Measurements from ENCODE around the gene ADCY7.
A peak's percentile ranks its signal among the peaks of the same experiment; 100 is the strongest.

Gene ADCY7

GRCh38 chr16:50309156-50309526 lies 42.8 kb downstream of the ADCY7 start:
- peaks cover 17% of the 10 kb centered on the region for H3K36me3 Mint-ChIP-seq

GRCh38 chr16:50309527-50310307 lies 43.4 kb downstream of the ADCY7 start:
- peaks cover 16% of the 10 kb centered on the region for H3K36me3 Mint-ChIP-seq
- ATAC-seq (ENCODE audit: low read depth) (no peak), DNase-seq (ENCODE audit: low spot score in 2 of 2) (no peak)
- H3K27ac Mint-ChIP-seq: peak overlapping the region; percentile 10
- no peaks in the 10 kb centered on the region for H3K9me3 Mint-ChIP-seq
- no peak overlapping the region for H3K4me3 Mint-ChIP-seq
- H3K27me3 Mint-ChIP-seq: no peaks in the 10 kb centered on the region
- peaks cover 3% of the 10 kb centered on the region for H3K4me1 Mint-ChIP-seq

More at GRCh38 chr16:50309156-50309526, 42.8 kb downstream of the ADCY7 start:
- Mint-ChIP-seq H3K4me1 (peaks cover 3% of the 10 kb centered on the region), H3K27me3 (no peaks in the 10 kb centered on the region), H3K9me3 (no peaks in the 10 kb centered on the region), H3K27ac (peak overlapping the region; percentile 11), H3K4me3 (no peak overlapping the region)
- DNase-seq (ENCODE audit: low spot score in 2 of 2) (no peak), ATAC-seq (ENCODE audit: low read depth) (no peak)

DNA sequence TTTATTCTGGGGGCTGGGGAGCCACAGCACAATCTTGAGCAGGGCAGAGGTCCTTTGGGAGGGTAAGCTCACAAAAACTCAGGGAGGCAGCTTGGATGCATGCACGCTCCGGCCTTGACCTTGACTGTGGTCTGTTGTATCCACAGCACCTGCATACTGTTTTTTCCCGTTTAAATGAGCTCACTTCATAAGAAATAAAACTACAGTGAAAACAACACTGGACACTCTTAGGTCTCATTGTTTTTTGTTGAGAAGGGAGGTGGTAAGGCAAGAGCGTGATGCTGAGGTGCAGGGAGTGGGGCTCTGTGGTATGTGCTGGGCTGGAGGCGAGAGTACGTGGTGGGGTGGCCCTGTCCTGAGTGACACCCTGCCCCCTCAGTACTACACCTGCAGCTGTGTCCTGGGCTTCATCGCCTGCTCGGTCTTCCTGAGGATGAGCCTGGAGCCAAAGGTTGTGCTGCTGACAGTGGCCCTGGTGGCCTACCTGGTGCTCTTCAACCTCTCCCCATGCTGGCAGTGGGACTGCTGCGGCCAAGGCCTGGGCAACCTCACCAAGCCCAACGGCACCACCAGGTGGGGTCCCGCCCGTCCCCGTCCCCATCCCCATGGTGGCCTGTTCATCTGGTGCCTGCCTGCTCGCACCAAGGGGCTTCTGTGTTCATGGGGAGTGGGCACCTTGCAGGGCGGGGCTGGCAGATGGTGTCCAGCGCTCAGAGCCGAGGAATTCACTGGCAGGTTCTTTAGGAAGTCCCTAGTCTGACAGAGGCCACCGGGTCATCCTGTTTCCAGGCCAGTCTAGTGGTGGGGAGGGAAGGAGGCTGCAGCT lies 44.2 kb downstream of the ADCY7 start:
- no peaks in the 10 kb centered on the region for H3K27me3 Mint-ChIP-seq
- peaks cover 3% of the 10 kb centered on the region for H3K4me1 Mint-ChIP-seq
- ATAC-seq (ENCODE audit: low read depth) (no peak), DNase-seq (ENCODE audit: low spot score in 2 of 2) (no peak)
- peaks cover 16% of the 10 kb centered on the region for H3K36me3 Mint-ChIP-seq
- peak overlapping the region; percentile 10 for H3K27ac Mint-ChIP-seq
- H3K4me3 Mint-ChIP-seq: no peak overlapping the region
- H3K9me3 Mint-ChIP-seq: no peaks in the 10 kb centered on the region

- H3K9me3 Mint-ChIP-seq: no peaks in the 10 kb centered on the region
- H3K4me1 Mint-ChIP-seq: peaks cover 3% of the 10 kb centered on the region
- H3K36me3 Mint-ChIP-seq: peaks cover 16% of the 10 kb centered on the region
- DNase-seq (ENCODE audit: low spot score in 2 of 2) (no peak), ATAC-seq (ENCODE audit: low read depth) (no peak)
- no peaks in the 10 kb centered on the region for H3K27me3 Mint-ChIP-seq
- no peak overlapping the region for H3K4me3 Mint-ChIP-seq
- H3K27ac Mint-ChIP-seq: peak overlapping the region; percentile 20
These were observed 44.8 kb downstream of the ADCY7 start for GRCh38 chr16:50311134-50311528.

GRCh38 chr16:50311891-50312501 lies 45.6 kb downstream of the ADCY7 start:
- Mint-ChIP-seq H3K27ac (no peak overlapping the region), H3K4me3 (no peak overlapping the region), H3K27me3 (no peaks in the 10 kb centered on the region), H3K36me3 (peaks cover 15% of the 10 kb centered on the region), H3K9me3 (no peaks in the 10 kb centered on the region), H3K4me1 (peaks cover 3% of the 10 kb centered on the region)
- ATAC-seq (ENCODE audit: low read depth): no peak
- DNase-seq (ENCODE audit: low spot score in 2 of 2): no peak

DNA sequence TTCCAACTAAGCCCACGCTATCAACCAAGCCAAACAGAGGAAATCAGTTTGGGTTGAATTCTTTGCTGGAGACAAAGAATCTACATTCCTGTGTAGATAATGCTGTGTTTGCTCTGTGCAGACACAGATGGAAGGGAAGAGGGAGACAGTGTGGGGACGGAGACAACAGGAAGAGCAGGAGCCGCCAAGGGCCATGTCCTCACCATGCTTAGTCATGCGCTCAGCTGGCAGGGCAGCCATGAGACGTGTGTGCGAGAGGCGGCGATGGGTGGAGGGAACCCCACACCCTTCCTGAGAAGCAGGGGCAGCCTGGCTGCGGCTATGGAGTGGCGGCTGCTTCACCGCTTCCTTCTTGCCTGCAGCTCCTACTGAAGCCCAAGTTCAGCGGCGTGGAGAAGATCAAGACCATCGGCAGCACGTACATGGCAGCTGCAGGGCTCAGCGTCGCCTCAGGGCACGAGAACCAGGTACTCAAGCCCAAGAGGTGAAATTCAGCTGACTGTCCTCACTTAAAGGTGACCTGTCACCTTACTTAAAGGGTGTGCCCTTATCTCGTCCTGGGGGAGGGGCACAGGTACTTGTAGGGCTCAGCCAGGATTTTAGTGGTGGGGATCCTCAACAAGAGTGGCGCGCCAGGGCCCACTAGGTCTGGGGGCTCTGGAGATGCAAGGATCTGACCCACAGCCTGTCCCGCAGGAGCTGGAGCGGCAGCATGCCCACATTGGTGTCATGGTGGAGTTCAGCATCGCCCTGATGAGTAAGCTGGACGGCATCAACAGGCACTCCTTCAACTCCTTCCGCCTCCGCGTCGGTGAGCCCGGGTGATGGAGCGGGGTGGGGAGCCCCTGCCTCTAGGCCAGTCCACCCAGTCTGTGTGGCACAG lies 47.5 kb downstream of the ADCY7 start:
- Mint-ChIP-seq H3K27me3 (no peaks in the 10 kb centered on the region), H3K4me3 (no peak overlapping the region), H3K27ac (peak overlapping the region; percentile 82), H3K9me3 (no peaks in the 10 kb centered on the region), H3K4me1 (peaks cover 3% of the 10 kb centered on the region), H3K36me3 (peaks cover 17% of the 10 kb centered on the region)
- ATAC-seq (ENCODE audit: low read depth): no peak
- DNase-seq (ENCODE audit: low spot score in 2 of 2): no peak

- no peak overlapping the region for H3K27ac Mint-ChIP-seq
- no peak for DNase-seq (ENCODE audit: low spot score in 2 of 2)
- no peak overlapping the region for H3K4me3 Mint-ChIP-seq
- no peak for ATAC-seq (ENCODE audit: low read depth)
- peaks cover 3% of the 10 kb centered on the region for H3K4me1 Mint-ChIP-seq
- H3K9me3 Mint-ChIP-seq: no peaks in the 10 kb centered on the region
- no peaks in the 10 kb centered on the region for H3K27me3 Mint-ChIP-seq
- H3K36me3 Mint-ChIP-seq: peaks cover 18% of the 10 kb centered on the region
These were observed 48.3 kb downstream of the ADCY7 start for GRCh38 chr16:50314665-50315064.

DNA sequence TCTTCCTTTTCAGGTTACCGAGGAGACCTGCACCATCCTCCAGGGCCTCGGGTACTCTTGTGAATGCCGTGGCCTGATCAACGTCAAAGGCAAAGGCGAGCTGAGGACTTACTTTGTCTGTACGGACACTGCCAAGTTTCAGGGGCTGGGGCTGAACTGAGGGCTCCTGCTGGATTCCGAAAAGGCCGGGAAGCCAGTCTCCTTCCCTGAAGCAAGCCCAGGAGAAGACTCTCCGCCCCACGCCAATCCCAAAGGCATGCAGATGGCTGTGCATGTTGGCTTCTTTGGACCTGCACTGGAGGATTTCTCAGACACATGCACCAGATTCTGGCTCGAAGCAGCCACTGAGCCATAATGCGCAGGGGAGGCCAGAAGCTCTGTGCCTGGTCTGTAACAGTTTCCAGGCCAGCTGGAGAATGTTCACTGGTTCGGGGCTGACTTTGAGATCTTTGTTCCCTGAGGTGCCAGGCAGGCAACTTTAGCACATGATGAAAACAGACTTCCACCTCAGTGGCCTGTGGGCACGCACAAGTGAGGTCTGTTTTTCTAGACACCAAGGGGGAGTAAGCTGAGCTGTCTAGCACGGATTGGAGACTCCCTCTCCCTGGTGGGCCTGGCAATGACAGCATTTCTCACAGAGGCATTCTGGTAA lies 49.1 kb downstream of the ADCY7 start:
- DNase-seq (ENCODE audit: low spot score in 2 of 2) (no peak), ATAC-seq (ENCODE audit: low read depth) (no peak)
- H3K36me3 Mint-ChIP-seq: peaks cover 20% of the 10 kb centered on the region

GRCh38 chr16:50316102-50316847 lies 49.9 kb downstream of the ADCY7 start:
- no peak for DNase-seq (ENCODE audit: low spot score in 2 of 2)
- no peak overlapping the region for H3K27ac Mint-ChIP-seq
- H3K4me1 Mint-ChIP-seq: peaks cover 3% of the 10 kb centered on the region
- no peaks in the 10 kb centered on the region for H3K27me3 Mint-ChIP-seq
- no peak overlapping the region for H3K4me3 Mint-ChIP-seq
- peaks cover 21% of the 10 kb centered on the region for H3K36me3 Mint-ChIP-seq
- ATAC-seq (ENCODE audit: low read depth): no peak
- no peaks in the 10 kb centered on the region for H3K9me3 Mint-ChIP-seq

More for the DNA sequence above, 49.1 kb downstream of the ADCY7 start:
- Mint-ChIP-seq H3K27ac (no peak overlapping the region), H3K27me3 (no peaks in the 10 kb centered on the region), H3K4me1 (peaks cover 3% of the 10 kb centered on the region), H3K9me3 (no peaks in the 10 kb centered on the region), H3K4me3 (no peak overlapping the region)

DNA sequence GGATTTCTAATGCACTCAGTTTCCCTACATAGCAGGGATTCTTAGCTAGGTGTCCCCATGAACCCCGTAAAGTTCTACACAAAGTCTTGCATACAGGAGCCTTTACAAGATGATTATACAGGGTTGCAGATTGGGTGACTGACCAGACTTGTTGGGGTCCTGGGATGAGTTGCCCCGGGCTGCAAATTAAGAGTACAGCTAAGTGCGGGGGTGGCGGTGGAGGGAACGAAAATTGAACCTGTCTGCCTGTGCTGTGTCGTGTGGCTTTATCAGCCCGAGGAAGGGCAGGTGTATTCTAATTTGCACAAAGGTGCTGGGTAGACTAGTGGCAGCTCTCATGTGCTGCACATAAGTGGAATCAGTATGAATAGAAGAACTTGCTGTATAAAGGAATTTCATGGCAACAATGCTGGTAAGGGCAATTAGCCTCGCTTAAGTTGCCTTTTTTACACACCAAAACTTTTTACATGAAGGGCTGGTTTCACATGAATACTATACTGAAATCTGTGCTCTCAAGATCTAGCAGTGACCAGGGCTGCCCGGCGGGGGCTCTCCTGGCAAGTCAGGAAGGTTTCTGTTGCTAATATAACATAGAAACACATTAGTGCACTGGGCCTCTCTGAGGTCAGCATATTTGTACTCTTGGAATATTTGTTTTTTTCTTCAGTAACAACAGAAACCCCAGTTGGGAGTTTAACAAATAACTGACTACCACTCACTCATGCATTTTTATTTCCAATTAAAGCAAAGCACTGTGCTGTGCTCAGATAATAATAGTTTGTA lies 50.7 kb downstream of the ADCY7 start:
- Mint-ChIP-seq H3K27ac (no peak overlapping the region), H3K36me3 (peaks cover 21% of the 10 kb centered on the region), H3K9me3 (no peaks in the 10 kb centered on the region), H3K4me1 (peaks cover 3% of the 10 kb centered on the region), H3K27me3 (no peaks in the 10 kb centered on the region), H3K4me3 (no peak overlapping the region)
- ATAC-seq (ENCODE audit: low read depth): no peak
- no peak for DNase-seq (ENCODE audit: low spot score in 2 of 2)

DNA sequence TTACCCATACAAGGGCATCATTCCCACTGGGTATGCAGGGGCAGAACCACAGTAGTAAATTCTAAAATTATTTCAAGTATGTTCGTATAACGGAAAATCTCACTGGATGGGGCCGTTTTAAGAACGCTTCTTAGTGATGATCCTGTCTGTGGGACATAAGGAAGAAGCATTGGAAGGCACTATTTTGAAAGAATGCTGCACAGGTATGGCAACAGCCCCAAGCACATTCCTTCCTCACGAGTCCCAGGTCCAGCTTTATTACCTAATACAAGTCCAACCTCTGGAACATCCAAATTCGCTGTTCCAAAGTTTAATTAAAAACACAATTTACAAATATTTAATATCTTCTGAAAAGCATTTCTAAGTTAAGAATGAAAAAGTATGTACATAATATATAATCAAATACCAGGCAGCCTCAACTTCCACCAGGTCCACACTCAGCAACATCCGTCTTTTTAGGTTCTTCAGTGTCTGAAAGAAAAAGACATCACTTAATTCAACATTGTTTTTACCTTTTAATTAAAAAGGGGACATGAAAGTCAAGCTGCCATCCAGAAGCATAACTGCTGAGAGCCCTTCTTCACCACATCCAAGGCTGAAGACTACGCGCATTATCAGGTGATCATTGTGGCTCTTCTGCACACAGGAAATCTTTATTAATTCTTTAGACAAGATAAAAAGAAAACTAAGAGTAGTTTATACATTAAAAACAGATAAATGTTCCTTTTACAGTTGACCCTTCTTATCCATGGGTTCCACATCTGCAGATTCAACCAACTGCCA lies 52.6 kb downstream of the ADCY7 start:
- Mint-ChIP-seq H3K27ac (peak overlapping the region; percentile 80), H3K36me3 (peaks cover 19% of the 10 kb centered on the region)

More for the DNA sequence above, 52.6 kb downstream of the ADCY7 start:
- no peak overlapping the region for H3K4me3 Mint-ChIP-seq
- ATAC-seq (ENCODE audit: low read depth) (no peak), DNase-seq (ENCODE audit: low spot score in 2 of 2) (no peak)
- peaks cover under 1% of the 10 kb centered on the region for H3K4me1 Mint-ChIP-seq
- H3K9me3 Mint-ChIP-seq: no peaks in the 10 kb centered on the region
- no peaks in the 10 kb centered on the region for H3K27me3 Mint-ChIP-seq
